Endodermal cell (in vitro differentiated cells): Measurements from ENCODE around the gene MFN1. TPM values are rescaled to one million over a fixed set of nuclear protein-coding genes. Genes with fewer than 3 reads are reported as not detected.

Source experiments
- DNase-seq: peaks from one replicate; pipeline ENCODE4 v3.0.0-alpha.2; 2017
- H3K27ac ChIP-seq: 2 replicates; pipeline ENCODE4 v1.5.1; 2013; ENCODE audit warnings: mild to moderate bottlenecking, low read depth, low read length, moderate library complexity
- H3K27me3 ChIP-seq: 2 replicates; pipeline ENCODE4 v1.6.1; 2013; ENCODE audit warnings: mild to moderate bottlenecking, low read length, moderate library complexity; ENCODE audit not compliant: insufficient read depth, control insufficient read depth, poor library complexity, severe bottlenecking
- H3K36me3 ChIP-seq: 2 replicates; pipeline ENCODE4 v1.7.0; 2013; ENCODE audit warnings: mild to moderate bottlenecking, low read length, moderate library complexity; ENCODE audit not compliant: control insufficient read depth, insufficient read depth
- H3K4me1 ChIP-seq: one replicate; pipeline ENCODE4 v1.7.0; 2013; ENCODE audit warnings: low read length; ENCODE audit not compliant: control insufficient read depth, insufficient read depth
- H3K4me3 ChIP-seq: 2 replicates; pipeline ENCODE4 v1.5.1; 2013; ENCODE audit warnings: mild to moderate bottlenecking, low read length, moderate library complexity
- H3K9ac ChIP-seq: 2 replicates; pipeline ENCODE4 v1.6.1; 2013; ENCODE audit warnings: mild to moderate bottlenecking, low read length, moderate library complexity; ENCODE audit not compliant: poor library complexity, severe bottlenecking; ENCODE audit errors: extremely low read depth
- H3K9me3 ChIP-seq: 2 replicates; pipeline ENCODE4 v1.6.1; 2013; ENCODE audit warnings: mild to moderate bottlenecking, low read length, moderate library complexity; ENCODE audit not compliant: control insufficient read depth
- H3K27ac Mint-ChIP-seq: 2 replicates; pipeline ENCODE4 v1.8.0; 2020; ENCODE audit warnings: mixed read lengths
- H3K27me3 Mint-ChIP-seq: 2 replicates; pipeline ENCODE4 v1.8.0; 2021; ENCODE audit warnings: mild to moderate bottlenecking, mixed read lengths; ENCODE audit not compliant: insufficient read depth
- H3K36me3 Mint-ChIP-seq: 2 replicates; pipeline ENCODE4 v1.8.0; 2020; ENCODE audit warnings: low read depth, mixed read lengths
- H3K4me1 Mint-ChIP-seq: 2 replicates; pipeline ENCODE4 v1.8.0; 2020; ENCODE audit warnings: mixed read lengths
- H3K4me3 Mint-ChIP-seq: 2 replicates; pipeline ENCODE4 v1.8.0; 2020; ENCODE audit warnings: mild to moderate bottlenecking, moderate library complexity, mixed read lengths
- H3K9me3 Mint-ChIP-seq: 2 replicates; pipeline ENCODE4 v1.8.0; 2020; ENCODE audit warnings: mild to moderate bottlenecking, mixed read lengths
- CTCF ChIP-seq: fragments of 200-600 bp; sonication (generic); conservative IDR thresholded peaks from 2 replicates; pipeline ENCODE4 v1.5.0; 2021; ENCODE audit warnings: antibody characterized with exemption, mild to moderate bottlenecking
- WGBS, 2 experiments: methylation state at CpG; one replicate each; pipeline versions ENCODE4 v1.1.5 to v1.1.7; 2013; ENCODE audit warnings: missing lambda C conversion rate in 2 of 2, mixed read lengths in 1 of 2; ENCODE audit not compliant: insufficient coverage in 1 of 2, insufficient read length in 1 of 2; 5-methylcytosine and 5-hydroxymethylcytosine counted together
- total RNA-seq, 2 donors: library from RNA; stranded (reverse); fragmentation: NEBNext Ultra II Directional in 1 of 2; extraction: Animal tissue kit (Norgen Biotek cat#: 25700) in 1 of 2; gene quantifications; 2 replicates in 1 of 2; 3 replicates in 1 of 2; pipeline ENCODE4 v1.2.1, GENCODE V29; 2021

MFN1 gene
- total RNA-seq, 2 donors from 2014 or later, result 42.9 to 45.1 TPM

GRCh38 chr3:179398574-179399231 lies 51.2 kb downstream of the MFN1 start:
- H3K4me3 Mint-ChIP-seq, result no peak overlapping the region
- H3K27ac ChIP-seq, result no peak overlapping the region
- WGBS, 2 experiments, result 96% methylated on average over 2 of the region's 2 CpGs; no CpG with 5 or more reads in 1 of the 2 experiments

GRCh38 chr3:179401561-179401960 lies 54.1 kb downstream of the MFN1 start:
- no peak overlapping the region for H3K27ac ChIP-seq
- WGBS, 2 experiments, result 60 to 84% methylated on average over 2 to 3 of the region's 3 CpGs
- TF ChIP-seq CTCF, result no peak
- peaks cover 38% of the 10 kb centered on the region for H3K36me3 ChIP-seq
- no peak overlapping the region for H3K27ac Mint-ChIP-seq
- peaks cover 11% of the 10 kb centered on the region for H3K36me3 Mint-ChIP-seq
- H3K27me3 Mint-ChIP-seq, result no peaks in the 10 kb centered on the region
- H3K9me3 ChIP-seq, result no peaks in the 10 kb centered on the region
- H3K4me1 ChIP-seq, result no peaks in the 10 kb centered on the region
- H3K4me1 Mint-ChIP-seq, result peaks cover 2% of the 10 kb centered on the region
- no peaks in the 10 kb centered on the region for H3K9me3 Mint-ChIP-seq
- no peaks in the 10 kb centered on the region for H3K27me3 ChIP-seq
- no peak overlapping the region for H3K9ac ChIP-seq
- H3K4me3 Mint-ChIP-seq, result no peak overlapping the region
- no peak overlapping the region for H3K4me3 ChIP-seq
- no peak for DNase-seq

More at GRCh38 chr3:179398574-179399231, 51.2 kb downstream of the MFN1 start:
- Histone ChIP-seq H3K9ac (no peak overlapping the region), H3K36me3 (peaks cover 48% of the 10 kb centered on the region), H3K9me3 (no peaks in the 10 kb centered on the region), H3K4me3 (no peak overlapping the region), H3K27me3 (no peaks in the 10 kb centered on the region), H3K4me1 (no peaks in the 10 kb centered on the region)
- Mint-ChIP-seq H3K27me3 (no peaks in the 10 kb centered on the region), H3K9me3 (no peaks in the 10 kb centered on the region), H3K27ac (no peak overlapping the region), H3K36me3 (peaks cover 18% of the 10 kb centered on the region), H3K4me1 (no peaks in the 10 kb centered on the region)
- DNase-seq, result no peak
- TF ChIP-seq CTCF, result no peak

- TF ChIP-seq CTCF, result no peak
Observed at GRCh38 chr3:179402963-179403362, 55.5 kb downstream of the MFN1 start.

More at GRCh38 chr3:179402963-179403362, 55.5 kb downstream of the MFN1 start:
- Mint-ChIP-seq H3K4me3 (no peak overlapping the region), H3K27me3 (no peaks in the 10 kb centered on the region), H3K27ac (peak overlapping the region; percentile 72), H3K36me3 (peaks cover 5% of the 10 kb centered on the region), H3K9me3 (no peaks in the 10 kb centered on the region), H3K4me1 (peaks cover 2% of the 10 kb centered on the region)
- H3K27me3 ChIP-seq, result no peaks in the 10 kb centered on the region
- H3K4me1 ChIP-seq, result no peaks in the 10 kb centered on the region
- H3K9ac ChIP-seq, result no peak overlapping the region
- no peak for DNase-seq
- no peaks in the 10 kb centered on the region for H3K9me3 ChIP-seq
- no peak overlapping the region for H3K4me3 ChIP-seq
- peaks cover 38% of the 10 kb centered on the region for H3K36me3 ChIP-seq
- 79 to 86% methylated on average over 1 to 5 of the region's 5 CpGs for WGBS, 2 experiments
- H3K27ac ChIP-seq, result no peak overlapping the region
